Dendritic cell treated with granulocyte-macrophage colony-stimulating factor and Interleukin-4, amounts not matched to agents 40 ng/mL and 50 ng/mL, for 4 days (primary cell): Measurements from ENCODE around the gene NCL.
"Not testable (repeated sequence)": the region's sequence is repeated elsewhere in the genome, so short reads cannot be mapped to it uniquely, and the experiment has no call there.

ENCODE experiments used
- H3K27ac Mint-ChIP-seq: one replicate; pipeline ENCODE4 v1.8.0; 2022; ENCODE audit warnings: mild to moderate bottlenecking, mixed read lengths
- H3K27me3 Mint-ChIP-seq: one replicate; pipeline ENCODE4 v1.8.0; 2022; ENCODE audit warnings: mild to moderate bottlenecking, mixed read lengths
- H3K36me3 Mint-ChIP-seq: one replicate; pipeline ENCODE4 v1.8.0; 2022; ENCODE audit warnings: low read depth, mixed read lengths
- H3K4me1 Mint-ChIP-seq: one replicate; pipeline ENCODE4 v1.8.0; 2022; ENCODE audit warnings: low read depth, mixed read lengths
- H3K4me3 Mint-ChIP-seq: one replicate; pipeline ENCODE4 v1.8.0; 2022; ENCODE audit warnings: mild to moderate bottlenecking, moderate library complexity, mixed read lengths
- H3K9me3 Mint-ChIP-seq: one replicate; pipeline ENCODE4 v1.8.0; 2022; ENCODE audit warnings: mixed read lengths
- intact Hi-C: fragments of 100-400 bp; cut with micrococcal nuclease; formaldehyde crosslinking; loops from one replicate; pipeline ENCODE4 v1.15.0; 2022

NCL gene

DNA sequence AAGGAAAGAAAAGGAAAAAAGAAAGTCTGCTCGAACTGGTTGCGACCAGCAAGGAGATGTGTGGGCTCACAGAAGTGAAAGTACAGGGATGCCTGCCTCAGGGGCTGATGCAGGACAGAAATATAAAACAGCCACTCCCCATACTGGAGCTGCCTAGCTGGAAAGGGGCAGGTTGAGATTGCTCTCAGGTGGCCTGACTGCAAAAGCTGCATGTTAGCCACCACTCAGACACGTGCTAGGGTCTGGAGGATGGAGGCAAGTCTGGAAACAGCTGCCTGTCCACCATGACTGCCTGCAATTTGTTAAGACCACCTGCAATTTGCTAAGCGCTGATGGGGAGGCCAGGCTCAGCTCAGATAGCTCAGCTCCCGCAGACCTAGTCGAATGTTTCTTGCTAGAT, 50.8 kb downstream of the NCL start:
- H3K27me3 Mint-ChIP-seq = peaks cover 39% of the 10 kb centered on the region
- H3K27ac Mint-ChIP-seq = no peak overlapping the region
- H3K9me3 Mint-ChIP-seq = peaks cover 11% of the 10 kb centered on the region
- H3K4me1 Mint-ChIP-seq = peaks cover 9% of the 10 kb centered on the region
- H3K4me3 Mint-ChIP-seq = no peak overlapping the region
- H3K36me3 Mint-ChIP-seq = peaks cover 8% of the 10 kb centered on the region
- intact Hi-C loops = loop anchor here (2.0 kb wide), 2 partner anchors 187 to 309 kb away; no protein-coding TSS in a partner anchor

DNA sequence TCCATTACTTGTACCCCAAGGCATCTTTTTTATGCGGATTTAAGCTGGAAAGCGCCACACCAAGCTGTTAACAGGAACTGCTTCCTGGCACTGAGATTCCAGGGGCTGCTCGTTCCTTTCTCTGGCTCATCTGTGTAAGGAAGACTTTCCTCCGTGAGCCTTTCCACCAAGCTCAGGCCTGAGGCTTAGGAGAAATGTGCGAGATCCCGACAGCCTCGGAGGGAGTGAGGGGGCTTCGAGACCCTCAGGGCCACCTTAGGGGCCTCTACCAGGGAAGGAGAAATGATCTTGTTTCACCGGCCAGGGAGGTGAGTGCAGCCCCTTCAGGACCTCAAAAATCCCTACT, 51.7 kb downstream of the NCL start:
- intact Hi-C loops = loop anchor here (2.0 kb wide), 2 partner anchors 186 to 308 kb away; no protein-coding TSS in a partner anchor
- no peak overlapping the region for H3K27ac Mint-ChIP-seq

DNA sequence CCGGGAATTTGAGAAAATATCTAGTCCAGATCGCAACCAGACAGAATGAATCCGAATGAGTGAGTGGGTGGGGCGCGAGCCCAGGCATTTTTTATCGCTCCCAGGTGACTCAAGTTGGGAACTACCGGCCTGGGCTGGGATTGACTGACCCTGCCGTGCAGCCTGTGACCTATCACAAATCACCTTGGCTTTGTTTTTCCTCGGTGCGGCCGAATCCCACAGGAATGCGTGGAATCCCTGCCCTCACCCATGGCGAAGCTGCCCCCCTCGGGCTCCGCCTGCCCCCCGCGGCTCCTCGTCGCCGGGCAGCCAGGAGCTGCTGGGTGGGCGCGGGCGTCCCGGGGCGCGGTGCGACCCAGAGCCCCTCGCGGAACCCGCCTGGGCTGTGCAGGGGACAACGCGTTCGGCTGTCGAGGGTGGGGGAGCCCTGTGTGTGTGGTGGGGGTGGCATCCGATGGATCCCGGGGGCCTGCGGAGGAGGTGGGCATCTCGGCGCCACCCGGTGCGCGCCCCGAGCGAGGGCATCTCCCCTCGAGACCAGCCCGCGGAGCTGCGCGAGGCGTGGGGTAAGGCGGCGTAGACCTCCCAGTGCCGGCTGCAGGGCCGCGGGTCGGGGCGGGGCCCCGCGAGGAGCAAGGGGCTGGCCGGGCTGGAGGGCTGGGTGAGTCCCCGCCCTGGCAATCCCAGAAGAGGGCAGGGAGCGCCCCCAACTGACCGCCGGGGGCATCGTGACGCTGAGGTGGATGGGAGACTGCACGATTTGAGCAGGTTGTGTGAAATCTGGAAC, 52.3 kb downstream of the NCL start:
- peaks cover 8% of the 10 kb centered on the region for H3K36me3 Mint-ChIP-seq
- peaks cover 9% of the 10 kb centered on the region for H3K4me1 Mint-ChIP-seq
- no peak overlapping the region for H3K27ac Mint-ChIP-seq
- peak overlapping the region; percentile 58 for H3K4me3 Mint-ChIP-seq
- H3K27me3 Mint-ChIP-seq = peaks cover 39% of the 10 kb centered on the region
- peaks cover 11% of the 10 kb centered on the region for H3K9me3 Mint-ChIP-seq
- intact Hi-C loops = loop anchor here (2.0 kb wide), 2 partner anchors 185 to 307 kb away; no protein-coding TSS in a partner anchor

More for the DNA sequence above, 51.7 kb downstream of the NCL start:
- peaks cover 8% of the 10 kb centered on the region for H3K36me3 Mint-ChIP-seq
- peaks cover 9% of the 10 kb centered on the region for H3K4me1 Mint-ChIP-seq
- H3K27me3 Mint-ChIP-seq = peaks cover 39% of the 10 kb centered on the region
- H3K9me3 Mint-ChIP-seq = peaks cover 11% of the 10 kb centered on the region
- peak overlapping the region; percentile 58 for H3K4me3 Mint-ChIP-seq

DNA sequence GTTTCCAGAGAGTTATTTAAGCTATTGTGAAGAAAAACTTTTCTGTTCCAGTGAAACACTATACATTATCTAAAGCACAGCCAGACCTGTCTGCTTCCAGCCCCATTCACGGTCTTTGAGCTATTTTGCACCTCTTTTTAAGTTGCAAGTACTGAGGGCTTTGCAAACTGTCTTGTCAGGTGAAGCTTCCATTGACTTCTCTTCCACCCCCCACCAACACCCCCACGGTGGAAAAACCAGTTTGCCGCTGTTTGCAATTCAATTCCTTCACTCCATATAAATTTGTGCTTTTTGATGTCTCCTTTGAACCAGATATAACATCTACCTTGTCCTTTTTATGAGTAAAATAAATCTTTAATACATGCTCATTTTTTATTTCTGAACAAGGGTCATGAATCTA, 53.0 kb downstream of the NCL start:
- no peak overlapping the region for H3K27ac Mint-ChIP-seq
- intact Hi-C loops = no loop called here
- H3K4me1 Mint-ChIP-seq = peaks cover 9% of the 10 kb centered on the region
- peaks cover 11% of the 10 kb centered on the region for H3K9me3 Mint-ChIP-seq
- H3K4me3 Mint-ChIP-seq = no peak overlapping the region
- peaks cover 8% of the 10 kb centered on the region for H3K36me3 Mint-ChIP-seq
- H3K27me3 Mint-ChIP-seq = peaks cover 39% of the 10 kb centered on the region

DNA sequence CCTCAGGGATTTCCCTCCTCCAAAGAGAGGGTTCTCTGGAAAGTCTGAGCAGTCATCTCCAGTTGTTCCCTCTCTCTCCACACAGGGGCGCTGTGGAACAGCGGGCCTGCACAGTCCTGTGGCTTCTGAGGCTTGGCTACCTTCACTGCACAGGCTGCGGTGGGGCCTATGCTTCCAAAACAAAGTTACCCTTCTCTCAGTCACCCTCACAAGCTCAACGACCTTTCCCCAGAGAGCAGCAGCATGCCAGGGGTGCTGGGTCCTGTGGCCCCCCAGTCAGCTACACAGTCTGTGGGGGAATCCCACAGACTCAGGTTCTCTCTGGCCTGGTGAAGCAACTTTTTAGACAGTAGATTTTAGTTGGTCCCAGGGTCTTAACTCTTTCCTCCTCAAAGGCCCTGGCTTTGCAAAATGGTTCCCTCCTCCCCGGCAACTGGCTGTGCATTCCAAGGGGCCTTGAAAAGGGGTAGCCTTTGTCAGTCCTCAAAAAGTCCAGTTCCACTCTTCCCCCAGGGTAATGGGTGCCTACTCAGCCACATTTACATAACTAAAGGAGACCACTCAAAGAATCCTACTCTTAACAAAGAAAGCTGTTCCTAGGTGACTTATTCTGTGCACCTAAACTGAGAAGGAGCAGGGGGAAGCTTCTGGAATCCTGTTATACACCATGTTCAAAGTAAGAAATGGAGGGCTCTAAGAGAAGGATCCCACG, 53.8 kb downstream of the NCL start:
- H3K9me3 Mint-ChIP-seq = peaks cover 11% of the 10 kb centered on the region
- H3K4me3 Mint-ChIP-seq = no peak overlapping the region
- peaks cover 16% of the 10 kb centered on the region for H3K4me1 Mint-ChIP-seq
- no peak overlapping the region for H3K27ac Mint-ChIP-seq
- peaks cover 39% of the 10 kb centered on the region for H3K27me3 Mint-ChIP-seq
- H3K36me3 Mint-ChIP-seq = peaks cover 8% of the 10 kb centered on the region
- intact Hi-C loops = no loop called here

DNA sequence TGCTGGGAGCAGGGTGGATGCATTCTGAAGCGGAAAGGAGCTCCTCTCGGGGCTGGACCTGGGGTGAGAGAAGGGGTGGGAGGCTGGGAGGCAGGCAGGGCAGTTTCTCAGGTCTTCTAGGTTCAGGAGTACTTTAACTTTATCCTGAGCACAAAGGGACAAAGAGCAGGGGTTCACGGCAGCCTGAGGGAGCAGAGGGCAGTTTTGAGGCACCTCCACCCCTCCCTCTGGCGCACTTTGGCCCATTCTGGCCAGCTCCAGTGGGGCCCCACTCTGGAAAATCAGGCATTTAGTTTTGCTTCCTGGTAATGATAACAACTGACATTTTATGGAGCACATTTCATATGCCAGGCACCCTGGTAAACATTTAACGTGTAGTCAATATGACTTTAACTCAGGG, 54.5 kb downstream of the NCL start:
- peaks cover 38% of the 10 kb centered on the region for H3K27me3 Mint-ChIP-seq
- intact Hi-C loops = no loop called here
- peaks cover 11% of the 10 kb centered on the region for H3K9me3 Mint-ChIP-seq
- H3K4me1 Mint-ChIP-seq = peaks cover 14% of the 10 kb centered on the region
- H3K27ac Mint-ChIP-seq = no peak overlapping the region
- H3K4me3 Mint-ChIP-seq = no peak overlapping the region
- peaks cover 8% of the 10 kb centered on the region for H3K36me3 Mint-ChIP-seq

DNA sequence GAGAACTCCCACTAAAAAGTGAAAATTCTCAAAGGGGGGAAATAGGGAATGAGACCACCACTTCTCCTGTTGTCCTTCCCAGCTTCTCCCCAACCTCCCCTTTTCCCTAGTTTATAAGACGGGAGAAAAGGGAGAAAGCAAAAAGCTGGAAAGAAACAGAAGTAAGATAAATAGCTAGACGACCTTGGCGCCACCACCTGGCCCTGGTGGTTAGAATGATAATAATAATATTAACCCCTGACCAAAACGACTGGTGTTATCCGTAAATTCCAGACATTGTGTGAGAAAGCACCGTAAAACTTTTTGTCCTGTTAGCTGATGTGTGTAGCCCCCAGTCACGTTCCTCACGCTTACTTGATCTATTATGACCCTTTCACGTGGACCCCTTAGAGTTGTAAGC, 56.0 kb downstream of the NCL start:
- Mint-ChIP-seq H3K4me1 (peaks cover 14% of the 10 kb centered on the region), H3K9me3 (peaks cover 11% of the 10 kb centered on the region), H3K27me3 (peaks cover 34% of the 10 kb centered on the region)
- H3K36me3 Mint-ChIP-seq, intact Hi-C loops, H3K4me3 Mint-ChIP-seq, H3K27ac Mint-ChIP-seq: not testable (repeated sequence)

DNA sequence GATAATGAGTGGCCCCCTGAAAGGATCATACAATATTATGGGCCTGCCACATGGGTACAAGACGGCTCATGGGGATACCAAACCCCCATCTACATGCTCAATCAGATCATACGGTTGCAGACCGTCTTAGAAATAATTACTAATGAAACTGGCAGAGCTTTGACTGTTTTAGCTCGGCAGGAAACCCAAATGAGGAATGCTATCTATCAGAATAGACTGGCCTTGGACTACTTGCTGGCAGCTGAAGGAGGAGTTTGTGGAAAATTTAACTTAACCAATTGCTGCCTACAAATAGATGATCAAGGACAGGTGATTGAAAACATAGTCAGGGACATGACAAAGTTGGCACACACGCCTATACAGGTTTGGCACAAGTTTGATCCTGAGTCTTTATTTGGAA, 56.6 kb downstream of the NCL start:
- H3K27ac Mint-ChIP-seq, H3K36me3 Mint-ChIP-seq, intact Hi-C loops, H3K4me3 Mint-ChIP-seq: not testable (repeated sequence)
- Mint-ChIP-seq H3K9me3 (peaks cover 11% of the 10 kb centered on the region), H3K4me1 (peaks cover 13% of the 10 kb centered on the region), H3K27me3 (peaks cover 32% of the 10 kb centered on the region)

DNA sequence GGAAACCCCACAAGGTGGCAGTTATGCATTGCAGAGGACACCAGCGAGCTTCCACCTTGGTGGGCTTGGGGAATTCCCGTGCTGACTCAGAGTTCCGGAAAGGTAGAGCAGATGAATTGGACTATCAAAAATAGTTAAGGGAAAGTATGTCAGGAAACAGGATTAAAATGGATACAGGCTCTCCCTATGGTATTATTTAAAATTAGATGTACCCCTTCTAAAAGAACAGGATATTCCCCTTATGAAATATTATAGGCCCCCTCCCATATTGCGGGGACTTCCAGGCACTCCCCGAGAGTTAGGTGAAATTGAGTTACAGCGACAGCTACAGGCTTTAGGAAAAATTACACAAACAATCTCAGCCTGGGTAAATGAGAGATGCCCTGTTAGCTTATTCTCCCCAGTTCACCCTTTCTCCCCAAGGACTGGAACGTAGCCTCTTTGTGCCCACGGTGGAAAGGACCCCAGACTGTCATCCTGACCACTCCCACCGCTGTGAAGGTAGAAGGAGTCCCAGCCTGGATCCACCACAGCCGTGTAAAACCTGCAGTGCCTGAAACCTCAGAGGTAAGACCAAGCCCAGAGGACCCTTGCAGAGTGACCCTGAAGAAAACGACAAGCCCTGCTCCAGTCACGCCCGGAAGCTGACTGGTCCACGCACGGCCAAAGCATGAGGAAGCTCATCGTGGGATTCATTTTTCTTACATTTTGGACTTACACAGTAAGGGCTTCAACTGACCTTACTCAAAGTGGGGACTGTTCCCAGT, 58.5 kb downstream of the NCL start:
- intact Hi-C loops, H3K27ac Mint-ChIP-seq, H3K4me3 Mint-ChIP-seq, H3K9me3 Mint-ChIP-seq, H3K4me1 Mint-ChIP-seq, H3K36me3 Mint-ChIP-seq: not testable (repeated sequence)
- H3K27me3 Mint-ChIP-seq = peaks cover 16% of the 10 kb centered on the region

DNA sequence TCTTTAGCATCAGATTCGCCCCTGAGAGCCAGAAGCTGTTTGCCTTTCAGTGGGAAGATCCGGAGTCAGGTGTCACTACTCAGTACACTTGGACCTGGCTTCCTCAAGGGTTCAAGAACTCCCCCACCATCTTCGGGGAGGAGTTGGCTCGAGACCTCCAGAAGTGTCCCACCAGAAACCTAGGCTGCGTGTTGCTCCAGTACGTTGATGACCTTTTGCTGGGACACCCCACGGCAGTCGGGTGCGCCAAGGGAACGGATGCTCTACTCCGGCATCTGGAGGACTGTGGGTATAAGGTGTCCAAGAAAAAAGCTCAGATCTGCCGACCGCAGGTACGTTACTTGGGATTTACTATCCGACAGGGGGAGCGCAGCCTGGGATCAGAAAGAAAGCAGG, 60.1 kb downstream of the NCL start:
- H3K27me3 Mint-ChIP-seq, H3K36me3 Mint-ChIP-seq, H3K27ac Mint-ChIP-seq, H3K4me3 Mint-ChIP-seq, H3K9me3 Mint-ChIP-seq: not testable (repeated sequence)
- H3K4me1 Mint-ChIP-seq = peaks cover 18% of the 10 kb centered on the region
- intact Hi-C loops = loop anchor here (5.0 kb wide), 1 partner anchor 107 kb away; no protein-coding TSS in a partner anchor
